HepG2 (cell line): ENCODE data around the gene TFEB. TPM values are rescaled to one million over a fixed set of nuclear protein-coding genes. Genes with fewer than 3 reads are reported as not detected.

Experiments used
- BCLAF1 ChIP-seq: fragments of 450-650 bp; IDR thresholded peaks from 2 replicates; pipeline ENCODE4 v1.6.1; 2017; ENCODE audit warnings: mild to moderate bottlenecking
- CBX1 ChIP-seq: IDR thresholded peaks from one replicate; pipeline ENCODE4 v1.6.1; 2016; ENCODE audit warnings: antibody characterized with exemption, low read depth
- DNMT3B ChIP-seq: conservative IDR thresholded peaks from 2 replicates; pipeline ENCODE4 v1.6.1; 2016; ENCODE audit warnings: missing biosample characterization, control low read depth
- ESRRA ChIP-seq: sonication (generic); formaldehyde crosslinking; IDR thresholded peaks from 2 replicates; pipeline ENCODE4 v1.5.1; 2020; ENCODE audit warnings: mild to moderate bottlenecking, low read depth, missing genetic modification reagents
- JUN ChIP-seq: sonication (generic); formaldehyde crosslinking; IDR thresholded peaks from 2 replicates; pipeline ENCODE4 v1.4.0; 2020; ENCODE audit warnings: mild to moderate bottlenecking, missing genetic modification reagents
- KMT2A ChIP-seq: sonication (generic); formaldehyde crosslinking; IDR thresholded peaks from 2 replicates; pipeline ENCODE4 v1.4.0; 2020; ENCODE audit warnings: missing genetic modification reagents
- NCOA5 ChIP-seq: sonication (generic); formaldehyde crosslinking; IDR thresholded peaks from 2 replicates; pipeline ENCODE4 v1.4.0; 2020; ENCODE audit warnings: missing genetic modification reagents
- SOX5 ChIP-seq: IDR thresholded peaks from 2 replicates; pipeline ENCODE4 v1.6.1; 2016; ENCODE audit warnings: borderline replicate concordance
- TERF1 ChIP-seq: sonication (generic); formaldehyde crosslinking; IDR thresholded peaks from 2 replicates; pipeline ENCODE4 v1.8.0; 2022; ENCODE audit warnings: mild to moderate bottlenecking, missing genetic modification reagents, moderate library complexity
- THAP7 ChIP-seq: sonication (generic); formaldehyde crosslinking; IDR thresholded peaks from 2 replicates; pipeline ENCODE4 v1.8.1; 2023; ENCODE audit warnings: mild to moderate bottlenecking, missing genetic modification reagents
- XRCC5 ChIP-seq: fragments of 200-400 bp; formaldehyde crosslinking; optimal IDR thresholded peaks from 2 replicates; pipeline ENCODE3; 2017; ENCODE audit warnings: mild to moderate bottlenecking, low read length
- ZBTB39 ChIP-seq: sonication (generic); formaldehyde crosslinking; IDR thresholded peaks from 2 replicates; pipeline ENCODE4 v1.5.0; 2020; ENCODE audit warnings: missing genetic modification reagents
- ZMYM4 ChIP-seq: sonication (generic); formaldehyde crosslinking; IDR thresholded peaks from 2 replicates; pipeline ENCODE4 v1.8.1; 2023; ENCODE audit warnings: mild to moderate bottlenecking, missing genetic modification reagents
- ZNF18 ChIP-seq: sonication (generic); formaldehyde crosslinking; IDR thresholded peaks from 2 replicates; pipeline ENCODE4 v1.8.0; 2022; ENCODE audit warnings: mild to moderate bottlenecking, missing genetic modification reagents; ENCODE audit not compliant: insufficient replicate concordance
- ZNF33A ChIP-seq: sonication (generic); formaldehyde crosslinking; IDR thresholded peaks from 2 replicates; pipeline ENCODE4 v1.5.1; 2020; ENCODE audit warnings: missing genetic modification reagents, mild to moderate bottlenecking, moderate library complexity, borderline replicate concordance
- ZNF496 ChIP-seq: sonication (generic); formaldehyde crosslinking; IDR thresholded peaks from 2 replicates; pipeline ENCODE4 v1.8.1; 2023; ENCODE audit warnings: mild to moderate bottlenecking, moderate library complexity, missing genetic modification reagents; ENCODE audit not compliant: insufficient replicate concordance
- ZNF501 ChIP-seq: sonication (generic); formaldehyde crosslinking; IDR thresholded peaks from 2 replicates; pipeline ENCODE4 v1.5.1; 2020; ENCODE audit warnings: mild to moderate bottlenecking, moderate library complexity, missing genetic modification reagents
- ZNF547 ChIP-seq: sonication (generic); formaldehyde crosslinking; IDR thresholded peaks from 2 replicates; pipeline ENCODE4 v1.5.1; 2020; ENCODE audit warnings: mild to moderate bottlenecking, missing genetic modification reagents
- ZNF639 ChIP-seq: conservative IDR thresholded peaks from 2 replicates; pipeline ENCODE4 v1.6.1; 2018; ENCODE audit warnings: missing genetic modification reagents
- polyA plus RNA-seq, 8 experiments: library from polyadenylated mRNA; depleted of rRNA in 3 of 8; stranded (reverse) in 7 of 8; unstranded in 1 of 8; fragments of >200 nt; fragmentation: Illumina TruSeq in 4 of 8; extraction: Trizol in 4 of 8; gene quantifications; 2 replicates each; pipeline versions ENCODE4 v1.2.1 to v1.2.3, GENCODE V29; 2011 to 2016; ENCODE audit warnings: low read depth in 4 of 8, missing spikeins in 1 of 8, mixed read lengths in 1 of 8; ENCODE audit not compliant: insufficient read depth in 1 of 8
- total RNA-seq, 5 experiments: library from RNA; depleted of rRNA; stranded (reverse); fragments of >200 nt; fragmentation: Illumina TruSeq; extraction: Trizol; gene quantifications; 2 replicates each; pipeline ENCODE4 v1.2.3, GENCODE V29; 2016; ENCODE audit warnings: low read depth in 1 of 5

The TFEB gene
- total and polyA plus RNA-seq, 2 of the 13 experiments (the other 11 are each of a cell fraction or from before 2014, with no cell fraction given), result 13.3 to 18.7 TPM

GRCh38 chr6:41683523-41684310, 51.7 kb downstream of the TFEB start (continued):
- no peak for TF ChIP-seq TERF1 (CRISPR knock-in tag)
- TF ChIP-seq ZBTB39 (CRISPR knock-in tag), result no peak
- TF ChIP-seq ZNF33A (CRISPR knock-in tag), result no peak
- peak; percentile 64 for TF ChIP-seq XRCC5
- peak; percentile 82 for TF ChIP-seq ZNF501 (CRISPR knock-in tag)
- peak; percentile 53; the same call in 1 of the 2 replicates for TF ChIP-seq THAP7
- no peak for TF ChIP-seq NCOA5 (CRISPR knock-in tag)
- no peak for TF ChIP-seq DNMT3B
- TF ChIP-seq BCLAF1, result no peak
- peak; percentile 32; the same call in 1 of the 2 replicates for TF ChIP-seq ZMYM4 (CRISPR knock-in tag)
- TF ChIP-seq ESRRA, result peak; percentile 52; the same call in 1 of the 2 replicates
- no peak for TF ChIP-seq JUN (CRISPR knock-in tag)
- 0 out of 2 replicates have a peak, but pooled peaks have one; percentile 27 for TF ChIP-seq SOX5 (CRISPR knock-in tag)
- TF ChIP-seq CBX1, result peak; percentile 31
- TF ChIP-seq KMT2A (CRISPR knock-in tag), result peak; percentile 58; the same call in 1 of the 2 replicates
- TF ChIP-seq ZNF639 (CRISPR knock-in tag), result peak; percentile 63
- peak; percentile 44; the same call in 1 of the 2 replicates for TF ChIP-seq ZNF547 (CRISPR knock-in tag)
- no peak for TF ChIP-seq ZNF496
- peak; percentile 61 for TF ChIP-seq ZNF18
